ENCODE data around the gene IQSEC1.

The IQSEC1 gene

GRCh38 chr3:13111173-13111872 is 38.1 kb upstream of the IQSEC1 start:
- DNase-seq (ENCODE audit: low spot score) (peak; percentile 29), ATAC-seq (ENCODE audit: low read depth) (peak; percentile 24; the same call in 2 of the 3 replicates)
- Histone ChIP-seq H3K36me3 (ENCODE audit: low read depth) (no peaks in the 10 kb centered on the region), H3K27me3 (ENCODE audit: insufficient read depth, poor library complexity, severe bottlenecking) (no peaks in the 10 kb centered on the region), H3K4me1 (ENCODE audit: insufficient read depth, poor library complexity, severe bottlenecking) (peaks cover 17% of the 10 kb centered on the region), H3K9me3 (ENCODE audit: severe bottlenecking) (no peaks in the 10 kb centered on the region), H3K27ac (ENCODE audit: poor library complexity, severe bottlenecking) (no peak overlapping the region), H3K4me3 (ENCODE audit: severe bottlenecking) (no peak overlapping the region)
- no peak for TF ChIP-seq CTCF (IDR thresholded peaks at IDR 0.05; ENCODE audit: poor library complexity, severe bottlenecking)

GRCh38 chr3:13110678-13111116 is 37.5 kb upstream of the IQSEC1 start:
- Histone ChIP-seq H3K27me3 (ENCODE audit: insufficient read depth, poor library complexity, severe bottlenecking) (no peaks in the 10 kb centered on the region), H3K9me3 (ENCODE audit: severe bottlenecking) (no peaks in the 10 kb centered on the region), H3K36me3 (ENCODE audit: low read depth) (no peaks in the 10 kb centered on the region), H3K27ac (ENCODE audit: poor library complexity, severe bottlenecking) (no peak overlapping the region), H3K4me3 (ENCODE audit: severe bottlenecking) (no peak overlapping the region), H3K4me1 (ENCODE audit: insufficient read depth, poor library complexity, severe bottlenecking) (peaks cover 20% of the 10 kb centered on the region)
- DNase-seq (ENCODE audit: low spot score), result peak; percentile 38
- TF ChIP-seq CTCF (IDR thresholded peaks at IDR 0.05; ENCODE audit: poor library complexity, severe bottlenecking), result no peak
- ATAC-seq (ENCODE audit: low read depth), result peak; percentile 47

- Histone ChIP-seq H3K27me3 (ENCODE audit: insufficient read depth, poor library complexity, severe bottlenecking) (no peaks in the 10 kb centered on the region), H3K9me3 (ENCODE audit: severe bottlenecking) (no peaks in the 10 kb centered on the region), H3K27ac (ENCODE audit: poor library complexity, severe bottlenecking) (no peak overlapping the region), H3K4me3 (ENCODE audit: severe bottlenecking) (no peak overlapping the region), H3K4me1 (ENCODE audit: insufficient read depth, poor library complexity, severe bottlenecking) (peaks cover 20% of the 10 kb centered on the region), H3K36me3 (ENCODE audit: low read depth) (no peaks in the 10 kb centered on the region)
- no peak for TF ChIP-seq CTCF (IDR thresholded peaks at IDR 0.05; ENCODE audit: poor library complexity, severe bottlenecking)
- DNase-seq (ENCODE audit: low spot score) (no peak), ATAC-seq (ENCODE audit: low read depth) (no peak)
These were observed 36.3 kb upstream of the IQSEC1 start for GRCh38 chr3:13109516-13109915.

- TF ChIP-seq CTCF (IDR thresholded peaks at IDR 0.05; ENCODE audit: poor library complexity, severe bottlenecking), result no peak
- ATAC-seq (ENCODE audit: low read depth) (no peak), DNase-seq (ENCODE audit: low spot score) (peak; percentile 23)
- H3K36me3 ChIP-seq (ENCODE audit: low read depth), result no peaks in the 10 kb centered on the region
- H3K27ac ChIP-seq (ENCODE audit: poor library complexity, severe bottlenecking), result no peak overlapping the region
- no peaks in the 10 kb centered on the region for H3K9me3 ChIP-seq (ENCODE audit: severe bottlenecking)
- no peaks in the 10 kb centered on the region for H3K27me3 ChIP-seq (ENCODE audit: insufficient read depth, poor library complexity, severe bottlenecking)
- peaks cover 20% of the 10 kb centered on the region for H3K4me1 ChIP-seq (ENCODE audit: insufficient read depth, poor library complexity, severe bottlenecking)
- no peak overlapping the region for H3K4me3 ChIP-seq (ENCODE audit: severe bottlenecking)
These were observed 35.6 kb upstream of the IQSEC1 start for GRCh38 chr3:13108861-13109260.

GRCh38 chr3:13107661-13108060 is 34.4 kb upstream of the IQSEC1 start:
- no peak overlapping the region for H3K27ac ChIP-seq (ENCODE audit: poor library complexity, severe bottlenecking)
- H3K4me3 ChIP-seq (ENCODE audit: severe bottlenecking), result no peak overlapping the region
- TF ChIP-seq CTCF (IDR thresholded peaks at IDR 0.05; ENCODE audit: poor library complexity, severe bottlenecking), result no peak
- peaks cover 20% of the 10 kb centered on the region for H3K4me1 ChIP-seq (ENCODE audit: insufficient read depth, poor library complexity, severe bottlenecking)
- ATAC-seq (ENCODE audit: low read depth) (no peak), DNase-seq (ENCODE audit: low spot score) (peak; percentile 45)
- H3K36me3 ChIP-seq (ENCODE audit: low read depth), result no peaks in the 10 kb centered on the region
- no peaks in the 10 kb centered on the region for H3K9me3 ChIP-seq (ENCODE audit: severe bottlenecking)
- H3K27me3 ChIP-seq (ENCODE audit: insufficient read depth, poor library complexity, severe bottlenecking), result no peaks in the 10 kb centered on the region

Data from RWPE2 (cell line).